ENCODE measurements around the gene APLF. TPM values are rescaled to one million over a fixed set of nuclear protein-coding genes. Genes with fewer than 3 reads are reported as not detected.

APLF gene
- total and polyA plus RNA-seq, 4 donors: 1.0 to 9.5 (median 3.7) TPM

DNA sequence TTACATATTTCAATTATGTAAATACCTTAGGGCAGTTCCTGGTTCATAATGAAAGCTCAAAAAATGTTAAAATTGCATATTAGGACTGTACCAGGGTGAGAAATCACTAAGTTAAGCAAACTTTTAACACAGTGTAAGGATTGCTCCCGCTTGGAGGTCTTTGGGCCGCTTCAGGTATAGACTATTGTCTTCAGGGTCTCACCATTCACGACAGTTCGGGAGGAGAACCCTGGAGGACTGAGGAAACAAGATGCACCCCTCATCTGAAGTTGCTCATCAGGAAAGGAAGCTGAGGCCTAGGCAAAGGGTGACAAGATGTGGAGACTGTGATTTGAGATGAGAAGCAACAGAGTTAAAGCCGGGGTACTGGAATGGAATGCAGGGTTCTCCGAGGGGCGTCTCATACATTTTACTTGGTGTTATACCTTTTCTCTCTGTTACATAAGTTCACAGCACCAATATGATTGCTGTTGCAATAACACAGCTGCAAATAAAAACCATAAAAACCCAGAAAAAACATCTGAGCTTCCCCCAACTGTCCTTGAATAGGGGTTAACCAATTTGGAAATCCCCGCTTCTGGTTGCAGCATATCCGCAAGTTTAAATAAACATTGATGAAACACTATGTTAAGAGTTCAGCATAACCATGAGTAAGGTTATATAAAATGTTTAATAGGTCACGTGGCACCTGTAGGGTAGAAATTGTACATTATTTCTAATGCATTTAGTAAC lies 40.4 kb upstream of the APLF start:
- WGBS (ENCODE audit: insufficient coverage): 98% methylated on average over 5 of the region's 10 CpGs
- H3K27ac ChIP-seq (ENCODE audit: low read depth, low read length): no peak overlapping the region
- no peaks in the 10 kb centered on the region for H3K27me3 ChIP-seq (ENCODE audit: control insufficient read depth, insufficient read depth, low read length)
- H3K4me1 ChIP-seq (ENCODE audit: control insufficient read depth, insufficient read depth, low read length): no peaks in the 10 kb centered on the region
- no peaks in the 10 kb centered on the region for H3K9me3 ChIP-seq (ENCODE audit: control insufficient read depth, insufficient read depth, low read length)
- no peak overlapping the region for H3K4me3 ChIP-seq (ENCODE audit: low read depth, low read length)
- H3K36me3 ChIP-seq (ENCODE audit: control insufficient read depth, insufficient read depth, low read length): no peaks in the 10 kb centered on the region
- DNase-seq (ENCODE audit: low read depth in 4 of 6, low spot score in 6 of 6): no peak

DNA sequence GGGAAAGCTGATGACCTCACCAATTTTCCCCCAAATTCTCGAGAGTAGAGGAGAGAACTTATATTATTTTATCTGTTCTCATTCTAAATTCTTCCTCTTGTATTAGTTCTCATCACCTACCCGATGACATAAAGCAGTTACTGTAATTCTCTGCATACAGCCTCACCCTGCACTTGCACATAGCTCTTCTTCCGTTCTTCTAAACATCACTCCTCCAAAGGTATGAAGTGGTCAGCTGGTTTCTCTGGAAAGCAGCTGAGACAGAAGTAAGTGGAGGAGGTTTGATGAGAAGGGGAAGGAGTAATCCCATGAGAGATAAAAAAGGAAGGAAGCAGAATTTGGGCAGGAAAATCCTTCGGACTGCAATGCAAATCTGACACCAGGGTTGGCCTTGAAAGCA lies 39.3 kb upstream of the APLF start:
- Histone ChIP-seq H3K36me3 (ENCODE audit: control insufficient read depth, insufficient read depth, low read length) (no peaks in the 10 kb centered on the region), H3K4me3 (ENCODE audit: low read depth, low read length) (no peak overlapping the region), H3K4me1 (ENCODE audit: control insufficient read depth, insufficient read depth, low read length) (no peaks in the 10 kb centered on the region), H3K27me3 (ENCODE audit: control insufficient read depth, insufficient read depth, low read length) (no peaks in the 10 kb centered on the region), H3K27ac (ENCODE audit: low read depth, low read length) (no peak overlapping the region), H3K9me3 (ENCODE audit: control insufficient read depth, insufficient read depth, low read length) (no peaks in the 10 kb centered on the region)
- no peak for DNase-seq (ENCODE audit: low read depth in 4 of 6, low spot score in 6 of 6)
- 82% methylated on average over 1 of the region's 4 CpGs for WGBS (ENCODE audit: insufficient coverage)

GRCh38 chr2:68428746-68429145 lies 38.6 kb upstream of the APLF start:
- H3K36me3 ChIP-seq (ENCODE audit: control insufficient read depth, insufficient read depth, low read length): no peaks in the 10 kb centered on the region
- H3K4me1 ChIP-seq (ENCODE audit: control insufficient read depth, insufficient read depth, low read length): no peaks in the 10 kb centered on the region
- no peak for DNase-seq (ENCODE audit: low read depth in 4 of 6, low spot score in 6 of 6)
- H3K27ac ChIP-seq (ENCODE audit: low read depth, low read length): no peak overlapping the region
- H3K27me3 ChIP-seq (ENCODE audit: control insufficient read depth, insufficient read depth, low read length): no peaks in the 10 kb centered on the region
- WGBS (ENCODE audit: insufficient coverage): no CpG with 5 or more reads among the region's 1 CpG
- H3K9me3 ChIP-seq (ENCODE audit: control insufficient read depth, insufficient read depth, low read length): no peaks in the 10 kb centered on the region
- no peak overlapping the region for H3K4me3 ChIP-seq (ENCODE audit: low read depth, low read length)

DNA sequence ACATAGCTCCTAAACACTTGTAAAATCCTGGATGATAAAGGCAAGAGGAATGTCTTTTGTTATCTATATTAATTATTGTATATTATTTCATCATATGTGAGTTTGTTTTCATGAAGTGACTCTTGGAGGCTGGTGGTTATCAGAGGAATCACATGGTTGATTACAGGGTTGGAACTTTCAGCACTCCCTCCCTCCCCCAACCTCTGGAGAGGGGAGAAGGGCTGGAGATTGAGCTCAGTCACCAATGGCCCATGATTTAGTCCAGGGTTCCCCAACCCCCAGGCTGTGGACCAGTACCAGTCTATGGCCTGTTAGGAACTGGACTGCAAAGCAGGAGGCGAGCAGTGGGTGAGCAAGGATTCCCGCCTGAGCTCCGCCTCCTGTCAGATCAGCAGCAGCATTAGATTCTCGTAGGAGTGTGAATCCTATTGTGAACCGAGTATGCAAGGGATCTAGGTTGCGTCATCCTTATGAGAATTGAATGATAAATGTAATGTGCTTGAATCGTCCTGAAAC lies 38.0 kb upstream of the APLF start:
- H3K9me3 ChIP-seq (ENCODE audit: control insufficient read depth, insufficient read depth, low read length): no peaks in the 10 kb centered on the region
- 93% methylated on average over 3 of the region's 7 CpGs for WGBS (ENCODE audit: insufficient coverage)
- no peak overlapping the region for H3K4me3 ChIP-seq (ENCODE audit: low read depth, low read length)

DNA sequence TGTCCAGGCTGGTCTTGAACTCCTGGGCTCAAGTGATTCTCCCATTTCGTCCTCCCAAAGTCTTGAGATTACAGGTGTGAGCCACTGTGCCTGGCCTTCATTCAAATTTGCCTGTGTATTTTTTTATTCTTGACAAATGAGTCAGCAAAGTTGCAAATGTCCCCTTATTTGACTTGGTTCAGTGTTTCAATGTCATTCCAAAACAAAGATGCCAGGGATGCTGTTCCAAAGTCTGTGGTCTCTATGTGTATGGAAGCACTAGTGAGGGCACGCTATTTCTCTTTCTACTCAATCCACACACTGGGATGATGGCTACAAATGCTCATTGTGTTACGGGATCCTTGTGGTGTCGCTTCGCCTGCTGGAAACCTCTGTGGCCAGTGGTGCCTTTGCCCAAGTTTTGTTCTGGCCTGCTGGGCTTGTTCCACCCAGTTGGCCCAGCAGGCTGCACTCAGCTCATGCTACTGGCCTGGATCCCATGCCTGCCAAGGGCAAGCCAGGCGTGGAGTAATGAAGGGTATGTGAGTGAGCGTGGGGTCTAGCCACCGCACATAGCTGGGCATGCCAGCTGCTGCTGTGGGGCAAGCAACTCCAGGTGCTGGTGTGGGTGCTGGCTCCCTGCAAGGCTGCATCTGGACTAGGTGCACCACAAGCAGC lies 35.9 kb upstream of the APLF start:
- 77% methylated on average over 7 of the region's 8 CpGs for WGBS (ENCODE audit: insufficient coverage)
- H3K27me3 ChIP-seq (ENCODE audit: control insufficient read depth, insufficient read depth, low read length): no peaks in the 10 kb centered on the region
- H3K36me3 ChIP-seq (ENCODE audit: control insufficient read depth, insufficient read depth, low read length): no peaks in the 10 kb centered on the region
- no peaks in the 10 kb centered on the region for H3K9me3 ChIP-seq (ENCODE audit: control insufficient read depth, insufficient read depth, low read length)
- H3K27ac ChIP-seq (ENCODE audit: low read depth, low read length): no peak overlapping the region
- H3K4me1 ChIP-seq (ENCODE audit: control insufficient read depth, insufficient read depth, low read length): no peaks in the 10 kb centered on the region
- no peak for DNase-seq (ENCODE audit: low read depth in 4 of 6, low spot score in 6 of 6)
- H3K4me3 ChIP-seq (ENCODE audit: low read depth, low read length): no peak overlapping the region

More for the DNA sequence above, 38.0 kb upstream of the APLF start:
- no peak overlapping the region for H3K27ac ChIP-seq (ENCODE audit: low read depth, low read length)
- H3K27me3 ChIP-seq (ENCODE audit: control insufficient read depth, insufficient read depth, low read length): no peaks in the 10 kb centered on the region
- no peaks in the 10 kb centered on the region for H3K4me1 ChIP-seq (ENCODE audit: control insufficient read depth, insufficient read depth, low read length)
- no peak for DNase-seq (ENCODE audit: low read depth in 4 of 6, low spot score in 6 of 6)
- H3K36me3 ChIP-seq (ENCODE audit: control insufficient read depth, insufficient read depth, low read length): no peaks in the 10 kb centered on the region

DNA sequence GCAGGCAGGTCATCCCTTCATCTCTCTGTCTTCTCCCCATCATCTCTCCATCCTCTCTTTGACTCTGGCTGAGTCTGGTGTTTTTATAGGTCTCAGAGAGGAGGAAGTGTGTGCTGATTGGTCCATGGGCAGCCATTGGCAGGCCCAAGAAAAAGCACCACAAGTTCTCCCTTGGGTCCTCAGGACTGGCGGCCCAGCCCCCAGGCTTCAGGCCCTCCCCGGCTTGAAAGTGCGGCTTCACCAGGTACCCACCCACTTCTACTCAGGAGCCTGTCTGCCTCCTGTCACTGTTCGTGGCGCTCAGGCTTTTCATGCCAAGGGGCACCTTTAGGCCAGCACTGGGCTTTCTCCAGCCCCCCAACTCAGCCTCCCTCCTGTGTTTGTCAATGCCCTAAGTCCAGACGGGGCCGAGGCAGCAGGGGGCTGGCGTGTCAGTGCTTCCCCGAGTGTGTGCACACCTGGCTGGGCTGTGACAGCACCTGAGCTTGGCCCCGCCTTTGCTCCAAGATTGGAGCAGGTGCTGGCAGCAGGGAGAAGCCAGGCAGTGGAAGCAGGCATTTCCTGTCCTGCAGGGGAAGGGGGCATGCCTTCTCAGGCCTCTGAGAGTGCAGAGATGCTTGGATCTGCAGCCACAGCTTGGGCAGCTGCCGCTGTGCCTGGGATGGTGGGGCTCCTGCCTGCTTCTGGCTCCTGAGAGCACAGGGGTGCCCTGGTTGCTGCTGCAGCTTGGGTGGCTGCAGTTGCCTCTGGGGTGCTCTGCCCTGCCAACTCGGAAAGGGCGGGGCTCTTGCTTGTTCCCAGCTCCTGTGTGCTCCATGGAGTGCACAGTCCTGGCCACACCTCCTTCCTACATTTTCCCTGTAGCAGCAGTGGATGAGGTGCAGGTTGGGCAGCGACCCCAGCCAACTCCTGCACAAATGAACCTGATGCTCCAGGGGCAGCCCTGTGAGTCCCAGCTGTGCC lies 34.4 kb upstream of the APLF start:
- 85% methylated on average over 14 of the region's 14 CpGs for WGBS (ENCODE audit: insufficient coverage)
- H3K9me3 ChIP-seq (ENCODE audit: control insufficient read depth, insufficient read depth, low read length): no peaks in the 10 kb centered on the region
- no peak for DNase-seq (ENCODE audit: low read depth in 4 of 6, low spot score in 6 of 6)
- no peak overlapping the region for H3K27ac ChIP-seq (ENCODE audit: low read depth, low read length)
- no peaks in the 10 kb centered on the region for H3K27me3 ChIP-seq (ENCODE audit: control insufficient read depth, insufficient read depth, low read length)
- no peak overlapping the region for H3K4me3 ChIP-seq (ENCODE audit: low read depth, low read length)
- no peaks in the 10 kb centered on the region for H3K36me3 ChIP-seq (ENCODE audit: control insufficient read depth, insufficient read depth, low read length)
- H3K4me1 ChIP-seq (ENCODE audit: control insufficient read depth, insufficient read depth, low read length): no peaks in the 10 kb centered on the region

DNA sequence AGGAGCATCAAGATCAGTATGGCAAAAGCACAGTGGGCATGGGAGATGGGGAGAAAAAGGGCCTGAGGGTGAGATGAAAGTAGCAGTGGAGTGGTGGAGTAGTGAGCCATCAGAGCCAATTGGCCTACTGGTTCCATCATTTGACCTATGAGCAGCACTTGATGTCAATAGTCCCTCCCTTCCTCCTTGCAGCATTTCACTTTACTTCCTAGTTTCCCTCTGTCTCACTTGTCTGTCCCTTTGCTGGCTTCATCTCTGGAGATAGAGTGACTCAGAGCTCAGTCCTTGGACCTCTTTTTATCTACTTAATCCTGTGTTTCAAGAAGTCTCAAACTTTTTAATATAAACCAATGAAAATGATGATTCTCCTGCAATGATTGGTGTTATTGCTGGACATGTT lies 32.4 kb upstream of the APLF start:
- no peaks in the 10 kb centered on the region for H3K9me3 ChIP-seq (ENCODE audit: control insufficient read depth, insufficient read depth, low read length)
- no peaks in the 10 kb centered on the region for H3K27me3 ChIP-seq (ENCODE audit: control insufficient read depth, insufficient read depth, low read length)
- H3K4me3 ChIP-seq (ENCODE audit: low read depth, low read length): no peak overlapping the region
- H3K36me3 ChIP-seq (ENCODE audit: control insufficient read depth, insufficient read depth, low read length): no peaks in the 10 kb centered on the region
- no peak overlapping the region for H3K27ac ChIP-seq (ENCODE audit: low read depth, low read length)
- DNase-seq (ENCODE audit: low read depth in 4 of 6, low spot score in 6 of 6): no peak
- no peaks in the 10 kb centered on the region for H3K4me1 ChIP-seq (ENCODE audit: control insufficient read depth, insufficient read depth, low read length)

DNA sequence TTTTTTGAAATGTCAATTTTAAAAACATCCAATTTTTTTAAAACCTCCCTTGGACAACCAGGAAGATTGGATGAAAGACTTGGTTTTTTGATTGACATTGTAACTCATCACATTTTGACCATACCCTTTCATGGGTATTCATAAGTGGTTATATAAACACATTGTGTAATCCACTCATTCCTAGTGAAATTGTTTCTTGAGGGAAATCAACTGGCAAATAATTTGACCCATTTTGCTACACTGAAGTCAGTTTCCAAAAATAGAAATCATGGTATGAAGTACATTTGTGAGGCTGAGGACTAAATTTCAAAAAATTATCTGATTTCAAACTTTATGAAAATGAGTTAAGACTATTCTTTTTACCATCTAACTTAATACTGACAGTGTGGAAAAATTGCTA lies 31.8 kb upstream of the APLF start:
- no peak for DNase-seq (ENCODE audit: low read depth in 4 of 6, low spot score in 6 of 6)
- no peak overlapping the region for H3K27ac ChIP-seq (ENCODE audit: low read depth, low read length)
- H3K4me1 ChIP-seq (ENCODE audit: control insufficient read depth, insufficient read depth, low read length): no peaks in the 10 kb centered on the region
- no peaks in the 10 kb centered on the region for H3K27me3 ChIP-seq (ENCODE audit: control insufficient read depth, insufficient read depth, low read length)
- H3K4me3 ChIP-seq (ENCODE audit: low read depth, low read length): no peak overlapping the region
- no peaks in the 10 kb centered on the region for H3K9me3 ChIP-seq (ENCODE audit: control insufficient read depth, insufficient read depth, low read length)
- no peaks in the 10 kb centered on the region for H3K36me3 ChIP-seq (ENCODE audit: control insufficient read depth, insufficient read depth, low read length)

GRCh38 chr2:68436270-68436669 lies 31.1 kb upstream of the APLF start:
- H3K27ac ChIP-seq (ENCODE audit: low read depth, low read length): no peak overlapping the region
- DNase-seq (ENCODE audit: low read depth in 4 of 6, low spot score in 6 of 6): no peak

More at GRCh38 chr2:68436270-68436669, 31.1 kb upstream of the APLF start:
- no peaks in the 10 kb centered on the region for H3K9me3 ChIP-seq (ENCODE audit: control insufficient read depth, insufficient read depth, low read length)
- H3K4me3 ChIP-seq (ENCODE audit: low read depth, low read length): no peak overlapping the region
- no peaks in the 10 kb centered on the region for H3K4me1 ChIP-seq (ENCODE audit: control insufficient read depth, insufficient read depth, low read length)
- no peaks in the 10 kb centered on the region for H3K27me3 ChIP-seq (ENCODE audit: control insufficient read depth, insufficient read depth, low read length)
- 76% methylated on average over 3 of the region's 4 CpGs for WGBS (ENCODE audit: insufficient coverage)
- no peaks in the 10 kb centered on the region for H3K36me3 ChIP-seq (ENCODE audit: control insufficient read depth, insufficient read depth, low read length)

Data from spinal cord (tissue), 10 donors.